Non-pigmented ciliary epithelial cell (primary cell): Measurements from ENCODE around the gene TOM1L1.

Source experiments
- DNase-seq: peaks from one replicate; pipeline ENCODE4 v3.0.0-alpha.2; 2010; ENCODE audit warnings: low read depth

TOM1L1 gene

GRCh38 chr17:54899201-54899600 is 1.5 kb upstream of the TOM1L1 start:
- no peak for DNase-seq

- DNase-seq = no peak
Measured at GRCh38 chr17:54899721-54900456, 763 bp upstream of the TOM1L1 start.

- no peak for DNase-seq
Measured at GRCh38 chr17:54901230-54901822, 674 bp downstream of the TOM1L1 start.

GRCh38 chr17:54902017-54902416 is 1.4 kb downstream of the TOM1L1 start:
- DNase-seq = no peak

GRCh38 chr17:54902611-54903010 is 2.0 kb downstream of the TOM1L1 start:
- no peak for DNase-seq

- no peak for DNase-seq
Measured at GRCh38 chr17:54903375-54903774, 2.7 kb downstream of the TOM1L1 start.

GRCh38 chr17:54906683-54907082 is 6.0 kb downstream of the TOM1L1 start:
- DNase-seq = no peak

GRCh38 chr17:54907376-54907775 is 6.7 kb downstream of the TOM1L1 start:
- DNase-seq = no peak

- no peak for DNase-seq
Measured at GRCh38 chr17:54909766-54910165, 9.1 kb downstream of the TOM1L1 start.

- no peak for DNase-seq
Measured at GRCh38 chr17:54916721-54917120, 16.1 kb downstream of the TOM1L1 start.

- DNase-seq = no peak
Measured at GRCh38 chr17:54919425-54919824, 18.8 kb downstream of the TOM1L1 start.

- DNase-seq = no peak
Measured at GRCh38 chr17:54920819-54921218, 20.2 kb downstream of the TOM1L1 start.

GRCh38 chr17:54924405-54924804 is 23.8 kb downstream of the TOM1L1 start:
- DNase-seq = no peak

GRCh38 chr17:54927525-54927924 is 26.9 kb downstream of the TOM1L1 start:
- DNase-seq = no peak

- no peak for DNase-seq
Measured at GRCh38 chr17:54932711-54933110, 32.1 kb downstream of the TOM1L1 start.

GRCh38 chr17:54933921-54934320 is 33.3 kb downstream of the TOM1L1 start:
- no peak for DNase-seq

GRCh38 chr17:54935471-54935870 is 34.8 kb downstream of the TOM1L1 start:
- DNase-seq = no peak

GRCh38 chr17:54937018-54937417 is 36.4 kb downstream of the TOM1L1 start:
- no peak for DNase-seq

GRCh38 chr17:54937426-54937825 is 36.8 kb downstream of the TOM1L1 start:
- no peak for DNase-seq

- DNase-seq = no peak
Measured at GRCh38 chr17:54941285-54941684, 40.6 kb downstream of the TOM1L1 start.

- DNase-seq = no peak
Measured at GRCh38 chr17:54944796-54945195, 44.1 kb downstream of the TOM1L1 start.

- DNase-seq = no peak
Measured at GRCh38 chr17:54945231-54945630, 44.6 kb downstream of the TOM1L1 start.

GRCh38 chr17:54945671-54946070 is 45.0 kb downstream of the TOM1L1 start:
- no peak for DNase-seq

- no peak for DNase-seq
Measured at GRCh38 chr17:54947396-54947795, 46.7 kb downstream of the TOM1L1 start.
